ENCODE data around the gene MAP7D1. TPM values are rescaled to one million over a fixed set of nuclear protein-coding genes. Genes with fewer than 3 reads are reported as not detected.

MAP7D1 gene
- total and polyA plus RNA-seq, 8 donors, result 14.6 to 164 (median 41.3) TPM

GRCh38 chr1:36143424-36143823, 12.5 kb upstream of the MAP7D1 start:
- Histone ChIP-seq H3K4me1 (peaks cover 9 to 43% (median 28%) of the 10 kb centered on the region in 4 donors), H3K9me3 (no peaks in the 10 kb centered on the region), H3K27me3 (no peaks in the 10 kb centered on the region), H3K4me3 (no peak overlapping the region), H3K36me3 (peaks cover 7 to 28% (median 20%) of the 10 kb centered on the region in 4 donors), H3K27ac (no peak overlapping the region)
- 75 to 88% (median 82%) methylated on average over 4 of the region's 4 CpGs for WGBS, 5 donors
- TF ChIP-seq EP300 (IDR thresholded peaks at IDR 0.05) (no peak), POLR2AphosphoS5 (IDR thresholded peaks at IDR 0.05) (no peak), CTCF (IDR thresholded peaks at IDR 0.05) (no peak), POLR2A (IDR thresholded peaks at IDR 0.05) (no peak)
- DNase-seq, result no peak
- intact Hi-C loops (cut with DNase I; ENCODE audit: low total_unique reads), result no loop called here

- Histone ChIP-seq H3K4me3 (no peak overlapping the region), H3K27me3 (no peaks in the 10 kb centered on the region), H3K36me3 (peaks cover 2 to 19% (median 10%) of the 10 kb centered on the region in 4 donors), H3K9me3 (no peaks in the 10 kb centered on the region), H3K27ac (no peak overlapping the region), H3K4me1 (peaks cover 13 to 48% (median 32%) of the 10 kb centered on the region in 4 donors)
- intact Hi-C loops (cut with DNase I; ENCODE audit: low total_unique reads), result no loop called here
- no peak for DNase-seq
- WGBS, 5 donors, result 91 to 99% (median 94%) methylated on average over 2 of the region's 2 CpGs
- no peak for TF ChIP-seq POLR2A (IDR thresholded peaks at IDR 0.05)
- TF ChIP-seq EP300 (IDR thresholded peaks at IDR 0.05), result no peak
- TF ChIP-seq POLR2AphosphoS5 (IDR thresholded peaks at IDR 0.05), result no peak
- no peak for TF ChIP-seq CTCF (IDR thresholded peaks at IDR 0.05)
These were observed 11.5 kb upstream of the MAP7D1 start for GRCh38 chr1:36144413-36144812.

GRCh38 chr1:36148821-36149236, 7.1 kb upstream of the MAP7D1 start:
- intact Hi-C loops (cut with DNase I; ENCODE audit: low total_unique reads), result no loop called here
- TF ChIP-seq EP300 (IDR thresholded peaks at IDR 0.05) (no peak), POLR2A (IDR thresholded peaks at IDR 0.05) (no peak), CTCF (IDR thresholded peaks at IDR 0.05) (no peak), POLR2AphosphoS5 (IDR thresholded peaks at IDR 0.05) (no peak)
- WGBS, 5 donors, result 1 to 2% (median 2%) methylated on average over 10 to 16 of the region's 16 CpGs
- H3K36me3 ChIP-seq, result peaks cover 0 to 8% (median 2%) of the 10 kb centered on the region in 4 donors
- DNase-seq, result no peak
- H3K9me3 ChIP-seq, result no peaks in the 10 kb centered on the region
- H3K4me1 ChIP-seq, result peaks cover 33 to 56% (median 45%) of the 10 kb centered on the region in 4 donors
- peak overlapping the region; percentile 84 to 98 (median 97) for H3K27ac ChIP-seq
- peak overlapping the region; percentile 65 to 89 (median 78) for H3K4me3 ChIP-seq
- no peaks in the 10 kb centered on the region for H3K27me3 ChIP-seq

- WGBS, 5 donors, result 0 to 1% (median 1%) methylated on average over 17 to 62 of the region's 62 CpGs
- Histone ChIP-seq H3K27ac (peak within 1 kb of the TSS; percentile 90 to 98 (median 97)), H3K9me3 (no peaks in the 10 kb centered on the region), H3K36me3 (peaks cover 0 to 8% (median 2%) of the 10 kb centered on the region in 4 donors), H3K27me3 (no peaks in the 10 kb centered on the region), H3K4me3 (peak within 1 kb of the TSS; percentile 65 to 89 (median 78)), H3K4me1 (peaks cover 33 to 57% (median 44%) of the 10 kb centered on the region in 4 donors)
- TF ChIP-seq POLR2AphosphoS5 (IDR thresholded peaks at IDR 0.05) (peak; percentile 81 to 94 (median 90)), CTCF (IDR thresholded peaks at IDR 0.05) (peak in 6 of 7 experiments; percentile 35 to 99 (median 94)), POLR2A (IDR thresholded peaks at IDR 0.05) (peak in 1 of 4 donors; percentile 61), EP300 (IDR thresholded peaks at IDR 0.05) (no peak)
- peak; percentile 100 for DNase-seq
- intact Hi-C loops (cut with DNase I; ENCODE audit: low total_unique reads), result no loop called here
These were observed 6.6 kb upstream of the MAP7D1 start, which contains the start of gene TRAPPC3 for GRCh38 chr1:36149237-36149972. TRAPPC3 (minus strand) TSS chr1:36149486; CDS start chr1:36149378, 108 bp downstream.

Data from stomach (tissue), 9 donors.